Spleen (tissue), 7 donors: ENCODE data around the gene UBE2E2.

Source experiments
- POLR2A ChIP-seq, 3 donors: fragments of 450-650 bp; IDR thresholded peaks; one replicate each; pipeline ENCODE4 v1.5.1; 2017; ENCODE audit warnings: antibody characterized with exemption in 3 of 3, mild to moderate bottlenecking in 1 of 3
- TF ChIP-seq, protein P1 (sequence below), 11 experiments: fragments of 200-600 bp in 7 of 11; fragments of 450-650 bp in 4 of 11; sonication (generic) in 4 of 11; IDR thresholded peaks in 8 of 11; conservative IDR thresholded peaks in 3 of 11; 1 replicate in 7 of 11; 2 replicates in 4 of 11; pipeline versions ENCODE4 v1.4.0 to v1.8.0; 2016 to 2021; ENCODE audit warnings: antibody characterized with exemption in 11 of 11, inconsistent platforms in 4 of 11, mild to moderate bottlenecking in 1 of 11
- donor health status: DM: no; HTN: no; CAD: no; lungs with moderate emphysema.
- donor health status: DM: no; HTN: no; CAD: no.
- donor health status: DM: no; HTN: no; CAD: no.

DNA sequence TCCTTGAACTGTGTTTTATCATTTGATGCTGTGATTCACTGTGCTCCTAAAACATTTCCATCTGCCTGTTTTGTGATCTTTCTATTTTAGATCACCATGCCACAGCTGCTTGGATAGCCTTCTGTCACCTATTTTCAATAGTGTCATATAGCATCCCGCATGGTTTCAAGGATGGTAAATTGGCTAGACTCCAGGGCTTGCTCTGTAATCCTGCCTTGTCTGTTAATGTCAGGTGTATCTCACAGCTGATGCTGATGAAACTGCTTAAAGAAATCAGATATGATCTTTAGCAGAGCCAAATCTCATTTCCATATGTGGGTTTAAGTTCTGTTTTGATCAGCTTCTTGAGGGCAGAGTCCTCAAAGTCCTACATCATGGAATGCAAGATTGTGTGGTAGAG is 182.2 kb downstream of the UBE2E2 start:
- TF ChIP-seq, protein P1, sequence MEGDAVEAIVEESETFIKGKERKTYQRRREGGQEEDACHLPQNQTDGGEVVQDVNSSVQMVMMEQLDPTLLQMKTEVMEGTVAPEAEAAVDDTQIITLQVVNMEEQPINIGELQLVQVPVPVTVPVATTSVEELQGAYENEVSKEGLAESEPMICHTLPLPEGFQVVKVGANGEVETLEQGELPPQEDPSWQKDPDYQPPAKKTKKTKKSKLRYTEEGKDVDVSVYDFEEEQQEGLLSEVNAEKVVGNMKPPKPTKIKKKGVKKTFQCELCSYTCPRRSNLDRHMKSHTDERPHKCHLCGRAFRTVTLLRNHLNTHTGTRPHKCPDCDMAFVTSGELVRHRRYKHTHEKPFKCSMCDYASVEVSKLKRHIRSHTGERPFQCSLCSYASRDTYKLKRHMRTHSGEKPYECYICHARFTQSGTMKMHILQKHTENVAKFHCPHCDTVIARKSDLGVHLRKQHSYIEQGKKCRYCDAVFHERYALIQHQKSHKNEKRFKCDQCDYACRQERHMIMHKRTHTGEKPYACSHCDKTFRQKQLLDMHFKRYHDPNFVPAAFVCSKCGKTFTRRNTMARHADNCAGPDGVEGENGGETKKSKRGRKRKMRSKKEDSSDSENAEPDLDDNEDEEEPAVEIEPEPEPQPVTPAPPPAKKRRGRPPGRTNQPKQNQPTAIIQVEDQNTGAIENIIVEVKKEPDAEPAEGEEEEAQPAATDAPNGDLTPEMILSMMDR (IDR thresholded peaks at IDR 0.05 in 8 of 11, conservative IDR thresholded peaks at IDR 0.05 in 3 of 11): no peak
- TF ChIP-seq POLR2A (IDR thresholded peaks at IDR 0.05): no peak
